Transverse colon (tissue), 4 donors: Measurements from ENCODE around the gene GMPR. TPM values are rescaled to one million over a fixed set of nuclear protein-coding genes. Genes with fewer than 3 reads are reported as not detected.

Experiments used
- DNase-seq: peaks from one replicate; pipeline ENCODE4 v3.0.0-alpha.2; 2019
- H3K27ac ChIP-seq, 4 donors: fragments of 200-600 bp; sonication (generic); 2 replicates each; pipeline ENCODE4 v1.5.1; 2016 to 2018; ENCODE audit warnings: inconsistent platforms in 4 of 4
- H3K27me3 ChIP-seq: fragments of 200-600 bp; sonication (generic); 2 replicates; pipeline ENCODE4 v1.5.1; 2017; ENCODE audit warnings: inconsistent platforms
- H3K36me3 ChIP-seq, 4 donors: fragments of 200-600 bp; sonication (generic); 2 replicates each; pipeline ENCODE4 v1.5.1; 2017 to 2019; ENCODE audit warnings: inconsistent platforms in 4 of 4
- H3K4me1 ChIP-seq, 4 donors: fragments of 200-600 bp; sonication (generic); 2 replicates each; pipeline ENCODE4 v1.5.1; 2017 to 2020; ENCODE audit warnings: inconsistent platforms in 4 of 4
- H3K4me3 ChIP-seq, 4 donors: fragments of 200-600 bp; sonication (generic); 1 replicate in 1 of 4; 2 replicates in 3 of 4; pipeline versions ENCODE4 v1.5.1 to v1.6.1; 2017 to 2019; ENCODE audit warnings: inconsistent platforms in 4 of 4
- H3K9me3 ChIP-seq, 2 donors: fragments of 200-600 bp; sonication (generic); 2 replicates each; pipeline ENCODE4 v1.5.1; 2017 to 2019; ENCODE audit warnings: inconsistent platforms in 2 of 2
- EP300 ChIP-seq: sonication (generic); formaldehyde crosslinking; IDR thresholded peaks from one replicate; pipeline ENCODE4 v1.6.1; 2017; ENCODE audit warnings: antibody characterized with exemption, low read depth
- POLR2A ChIP-seq: fragments of 450-650 bp; IDR thresholded peaks from one replicate; pipeline ENCODE4 v1.6.1; 2016; ENCODE audit warnings: antibody characterized with exemption, mild to moderate bottlenecking, moderate library complexity
- POLR2AphosphoS5 ChIP-seq, 3 donors: sonication (generic); formaldehyde crosslinking; IDR thresholded peaks; one replicate each; pipeline ENCODE4 v1.6.1; 2016; ENCODE audit warnings: antibody characterized with exemption in 3 of 3
- WGBS, 2 donors: methylation state at CpG; one replicate each; pipeline ENCODE4 v1.1.5; 2018; ENCODE audit warnings: low coverage in 1 of 2; 5-methylcytosine and 5-hydroxymethylcytosine counted together
- in situ Hi-C, 4 donors: fragments of 200-750 bp; cut with MboI; loops; one replicate each; pipeline versions ENCODE4 v1.15.0 to v1.15.1; 2017; ENCODE audit warnings: low sequenced_read_pairs in 3 of 4, low pct_ligation_motif_present in 1 of 4, low pct_unique_long_range_greater_than_20kb in 1 of 4
- intact Hi-C: fragments of 100-400 bp; cut with DNase I; formaldehyde crosslinking; loops from one replicate; pipeline ENCODE4 v1.15.1; 2023; ENCODE audit warnings: low total_unique reads
- total RNA-seq, 4 donors: library from RNA; depleted of rRNA; stranded (reverse); fragments of >200 nt; gene quantifications; one replicate each; pipeline ENCODE4 v1.1.0, GENCODE V29; 2016
- TF ChIP-seq, protein P1 (sequence below), 5 experiments: fragments of 200-600 bp in 3 of 5; fragments of 450-650 bp in 2 of 5; sonication (generic) in 3 of 5; IDR thresholded peaks; 1 replicate in 2 of 5; 2 replicates in 3 of 5; pipeline ENCODE4 v1.5.1; 2016 to 2017; ENCODE audit warnings: antibody characterized with exemption in 5 of 5, inconsistent platforms in 3 of 5, mild to moderate bottlenecking in 2 of 5, moderate library complexity in 1 of 5

GMPR gene
- total RNA-seq, 4 donors from 2014 or later, result 4.4 to 5.1 (median 4.5) TPM; not detected in 1

DNA sequence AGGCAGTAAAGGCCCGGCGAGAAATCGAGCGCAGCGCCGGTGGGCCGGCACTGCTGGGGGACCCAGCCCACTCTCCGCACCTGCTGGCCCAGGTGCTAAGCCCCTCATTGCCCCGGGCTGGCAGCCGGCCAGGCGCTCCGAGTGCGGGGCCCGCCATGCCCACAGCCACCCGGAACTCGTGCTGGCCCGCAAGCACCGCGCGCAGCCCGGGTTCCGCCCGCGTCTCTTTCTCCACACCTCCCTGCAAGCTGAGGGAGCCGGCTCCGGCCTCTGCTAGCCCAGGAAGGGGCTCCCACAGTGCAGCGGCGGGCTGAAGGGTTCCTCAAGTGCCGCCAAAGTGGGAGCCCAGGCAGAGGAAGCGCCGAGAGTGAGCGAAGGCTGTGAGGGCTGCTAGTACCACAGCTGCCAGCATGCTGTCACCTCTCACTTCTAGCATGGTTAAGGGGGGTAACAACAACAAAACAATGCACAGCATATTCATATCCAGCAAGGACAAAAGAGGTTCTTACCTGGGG lies 11.3 kb upstream of the GMPR start:
- in situ Hi-C loops (no loop called here), intact Hi-C loops (no loop called here)
- Histone ChIP-seq H3K27ac (no peak overlapping the region), H3K9me3 (no peaks in the 10 kb centered on the region), H3K4me1 (peaks cover 5 to 16% (median 9%) of the 10 kb centered on the region in 4 donors), H3K27me3 (no peaks in the 10 kb centered on the region), H3K4me3 (no peak overlapping the region), H3K36me3 (no peaks in the 10 kb centered on the region)
- DNase-seq, result no peak
- TF ChIP-seq POLR2AphosphoS5 (IDR thresholded peaks at IDR 0.05), result no peak
- TF ChIP-seq, protein P1, sequence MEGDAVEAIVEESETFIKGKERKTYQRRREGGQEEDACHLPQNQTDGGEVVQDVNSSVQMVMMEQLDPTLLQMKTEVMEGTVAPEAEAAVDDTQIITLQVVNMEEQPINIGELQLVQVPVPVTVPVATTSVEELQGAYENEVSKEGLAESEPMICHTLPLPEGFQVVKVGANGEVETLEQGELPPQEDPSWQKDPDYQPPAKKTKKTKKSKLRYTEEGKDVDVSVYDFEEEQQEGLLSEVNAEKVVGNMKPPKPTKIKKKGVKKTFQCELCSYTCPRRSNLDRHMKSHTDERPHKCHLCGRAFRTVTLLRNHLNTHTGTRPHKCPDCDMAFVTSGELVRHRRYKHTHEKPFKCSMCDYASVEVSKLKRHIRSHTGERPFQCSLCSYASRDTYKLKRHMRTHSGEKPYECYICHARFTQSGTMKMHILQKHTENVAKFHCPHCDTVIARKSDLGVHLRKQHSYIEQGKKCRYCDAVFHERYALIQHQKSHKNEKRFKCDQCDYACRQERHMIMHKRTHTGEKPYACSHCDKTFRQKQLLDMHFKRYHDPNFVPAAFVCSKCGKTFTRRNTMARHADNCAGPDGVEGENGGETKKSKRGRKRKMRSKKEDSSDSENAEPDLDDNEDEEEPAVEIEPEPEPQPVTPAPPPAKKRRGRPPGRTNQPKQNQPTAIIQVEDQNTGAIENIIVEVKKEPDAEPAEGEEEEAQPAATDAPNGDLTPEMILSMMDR (IDR thresholded peaks at IDR 0.05), result no peak
- no peak for TF ChIP-seq EP300
- no peak for TF ChIP-seq POLR2A
- 94% methylated on average over 18 of the region's 32 CpGs; no CpG with 5 or more reads in 1 of the 2 donors for WGBS, 2 donors

DNA sequence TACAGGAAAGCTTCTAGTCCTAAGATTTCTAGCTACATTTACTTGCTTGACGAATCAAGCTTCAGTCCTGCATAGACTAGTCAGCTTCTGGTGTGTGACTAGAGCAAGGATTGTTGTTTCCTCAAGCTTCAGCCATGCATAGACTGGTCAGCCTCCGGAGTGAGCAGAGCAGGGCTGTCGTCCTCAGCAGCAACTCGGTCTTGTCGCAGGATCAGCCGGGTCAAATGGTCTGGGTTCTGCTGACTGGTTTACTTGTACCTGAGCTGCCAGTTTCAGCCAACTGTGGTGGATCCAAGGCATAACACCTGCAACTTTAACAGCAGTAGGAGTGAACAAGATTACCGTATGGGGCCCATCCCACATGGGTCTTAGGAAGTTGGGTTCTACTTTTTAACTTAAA lies 10.8 kb upstream of the GMPR start:
- DNase-seq, result no peak
- in situ Hi-C loops, result no loop called here

DNA sequence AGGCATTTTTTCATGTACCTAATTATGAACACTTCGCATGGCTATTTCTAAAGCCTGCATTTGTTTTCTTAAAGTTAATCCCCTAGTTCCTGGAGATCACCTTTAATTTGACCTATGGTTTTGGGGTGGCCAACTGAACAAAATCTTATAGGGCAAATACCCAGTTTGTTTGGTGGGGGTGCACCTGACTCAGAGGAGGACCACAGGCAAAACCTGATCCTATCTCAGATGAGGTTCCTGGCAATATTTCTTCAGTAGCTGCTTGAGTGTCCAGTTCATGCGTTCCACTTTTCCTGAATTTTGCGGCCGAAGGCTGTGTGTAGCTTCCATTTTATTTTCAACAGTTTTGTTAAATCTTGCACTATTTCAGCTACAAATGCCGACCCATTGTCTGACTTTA lies 10.3 kb upstream of the GMPR start:
- H3K4me3 ChIP-seq, result no peak overlapping the region
- peaks cover 5 to 16% (median 9%) of the 10 kb centered on the region in 4 donors for H3K4me1 ChIP-seq
- H3K9me3 ChIP-seq, result no peaks in the 10 kb centered on the region
- intact Hi-C loops (no loop called here), in situ Hi-C loops (no loop called here)
- TF ChIP-seq, protein P1 (IDR thresholded peaks at IDR 0.05), result no peak
- TF ChIP-seq EP300 (no peak), POLR2A (no peak), POLR2AphosphoS5 (IDR thresholded peaks at IDR 0.05) (no peak)
- no peaks in the 10 kb centered on the region for H3K27me3 ChIP-seq
- no peak for DNase-seq
- H3K27ac ChIP-seq, result no peak overlapping the region
- 89% methylated on average over 2 to 5 of the region's 5 CpGs for WGBS, 2 donors
- no peaks in the 10 kb centered on the region for H3K36me3 ChIP-seq

More for the DNA sequence above, 10.8 kb upstream of the GMPR start:
- no peak overlapping the region for H3K4me3 ChIP-seq
- no peaks in the 10 kb centered on the region for H3K27me3 ChIP-seq
- 89% methylated on average over 1 to 7 of the region's 7 CpGs for WGBS, 2 donors
- H3K9me3 ChIP-seq, result no peaks in the 10 kb centered on the region
- no peak overlapping the region for H3K27ac ChIP-seq
- intact Hi-C loops, result no loop called here
- H3K4me1 ChIP-seq, result peaks cover 5 to 16% (median 9%) of the 10 kb centered on the region in 4 donors
- H3K36me3 ChIP-seq, result no peaks in the 10 kb centered on the region
- TF ChIP-seq POLR2A (no peak), EP300 (no peak), POLR2AphosphoS5 (IDR thresholded peaks at IDR 0.05) (no peak)
- TF ChIP-seq, protein P1 (IDR thresholded peaks at IDR 0.05), result no peak

DNA sequence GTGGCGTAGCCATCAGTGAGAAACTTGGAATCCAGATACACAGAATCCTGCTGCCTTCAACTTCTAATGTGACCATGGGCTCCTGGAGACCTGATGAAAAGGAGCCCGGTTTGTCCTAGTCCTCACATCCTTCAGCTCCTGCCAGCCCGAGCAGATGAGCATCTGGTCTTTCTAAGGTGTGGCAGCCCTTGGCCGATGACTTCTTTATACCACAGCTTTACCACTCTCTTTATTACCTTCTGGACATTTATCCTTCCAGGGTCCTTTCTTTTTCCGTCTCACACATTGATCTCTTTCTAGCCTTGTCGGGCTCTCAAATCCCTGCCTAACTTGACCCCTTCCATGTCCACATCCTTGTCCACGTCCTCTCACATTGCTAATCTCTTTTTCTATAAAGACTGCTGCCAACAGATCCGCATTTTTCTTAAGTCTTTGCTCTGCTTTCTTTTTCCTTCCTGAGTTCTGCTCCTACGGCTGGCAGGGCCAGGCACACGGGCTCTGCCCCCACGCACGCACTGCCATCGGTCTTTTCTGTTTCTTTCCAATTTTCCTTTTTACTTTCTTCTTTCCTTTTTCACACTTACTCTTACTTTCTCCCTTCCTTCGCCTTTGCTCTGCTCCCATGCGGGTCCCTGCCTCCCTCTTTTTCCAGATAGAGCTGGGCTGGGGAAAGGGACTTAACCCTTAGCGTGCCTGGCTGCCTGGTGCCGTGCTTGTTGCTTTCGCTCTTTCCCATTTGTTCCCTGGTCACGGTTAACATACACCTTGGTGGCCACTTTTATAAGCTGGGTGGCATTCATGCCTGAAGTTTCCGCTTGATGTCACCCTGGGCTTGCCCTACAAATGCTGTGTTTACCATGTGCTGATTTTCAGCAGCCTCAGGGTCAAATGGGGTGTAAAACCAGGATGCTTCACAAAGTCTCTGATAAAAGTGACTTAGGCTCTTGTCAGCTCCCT lies 9.4 kb upstream of the GMPR start:
- Histone ChIP-seq H3K27me3 (no peaks in the 10 kb centered on the region), H3K4me1 (peaks cover 5 to 16% (median 9%) of the 10 kb centered on the region in 4 donors), H3K9me3 (no peaks in the 10 kb centered on the region), H3K36me3 (no peaks in the 10 kb centered on the region), H3K4me3 (peak overlapping the region in 2 of 4 donors; percentile 1 to 22), H3K27ac (no peak overlapping the region)
- peak; percentile 18 for DNase-seq
- TF ChIP-seq POLR2A, result no peak
- TF ChIP-seq, protein P1 (IDR thresholded peaks at IDR 0.05), result peak in 1 of 5 experiments; percentile 6
- in situ Hi-C loops (no loop called here), intact Hi-C loops (no loop called here)
- WGBS, 2 donors, result 33 to 34% methylated on average over 11 to 20 of the region's 20 CpGs
